Colonic mucosa (tissue), 4 donors: ENCODE data around the gene CEP192. TPM values are rescaled to one million over a fixed set of nuclear protein-coding genes. Genes with fewer than 3 reads are reported as not detected.

Source experiments
- DNase-seq: peaks from one replicate; pipeline ENCODE4 v3.0.0-alpha.2; 2020
- H3K27ac ChIP-seq: fragments of 200-600 bp; one replicate; pipeline ENCODE4 v1.8.0; 2021
- H3K27me3 ChIP-seq: fragments of 200-600 bp; one replicate; pipeline ENCODE4 v1.8.0; 2021
- H3K36me3 ChIP-seq: fragments of 200-600 bp; one replicate; pipeline ENCODE4 v1.8.0; 2021
- H3K4me1 ChIP-seq: fragments of 200-600 bp; one replicate; pipeline ENCODE4 v1.8.0; 2021; ENCODE audit warnings: mild to moderate bottlenecking
- H3K4me3 ChIP-seq: fragments of 200-600 bp; one replicate; pipeline ENCODE4 v1.8.0; 2021
- H3K9ac ChIP-seq, 2 donors: one replicate each; pipeline ENCODE4 v1.7.0; 2013; ENCODE audit warnings: control low read depth in 2 of 2, low read depth in 2 of 2, low read length in 2 of 2
- H3K9me3 ChIP-seq: fragments of 200-600 bp; one replicate; pipeline ENCODE4 v1.8.0; 2021
- CTCF ChIP-seq: fragments of 200-600 bp; IDR thresholded peaks from one replicate; pipeline ENCODE4 v1.8.0; 2022; ENCODE audit warnings: antibody characterized with exemption, mild to moderate bottlenecking
- intact Hi-C: fragments of 100-400 bp; cut with DNase I; formaldehyde crosslinking; loops from one replicate; pipeline ENCODE4 v1.14.1; 2022
- total RNA-seq, 2 donors: library from RNA; stranded (reverse); fragmentation: NEBNext Ultra II Directional in 1 of 2; extraction: Animal tissue kit (Norgen Biotek cat#: 25700) in 1 of 2; gene quantifications; one replicate each; pipeline ENCODE4 v1.2.1, GENCODE V29; 2021
- donor health status: healthy.
- donor health status: DM: no; HTN: no; CAD: no.
- donor health status: DM: no; HTN: no; CAD: no.

CEP192 gene
- total RNA-seq, 2 donors from 2014 or later: 23.7 to 26.9 TPM

GRCh38 chr18:13101659-13102197 lies 110.6 kb downstream of the CEP192 start:
- no peak for DNase-seq
- no peak for TF ChIP-seq CTCF
- Histone ChIP-seq H3K9me3 (no peaks in the 10 kb centered on the region), H3K4me1 (no peaks in the 10 kb centered on the region), H3K4me3 (no peak overlapping the region), H3K27ac (no peak overlapping the region), H3K27me3 (no peaks in the 10 kb centered on the region), H3K9ac (no peak overlapping the region), H3K36me3 (no peaks in the 10 kb centered on the region)
- intact Hi-C loops: no loop called here

- H3K27ac ChIP-seq: no peak overlapping the region
- H3K4me3 ChIP-seq: no peak overlapping the region
- TF ChIP-seq CTCF: no peak
- no peaks in the 10 kb centered on the region for H3K27me3 ChIP-seq
- H3K36me3 ChIP-seq: no peaks in the 10 kb centered on the region
- intact Hi-C loops: no loop called here
- DNase-seq: no peak
- no peaks in the 10 kb centered on the region for H3K9me3 ChIP-seq
- no peaks in the 10 kb centered on the region for H3K4me1 ChIP-seq
- H3K9ac ChIP-seq: no peak overlapping the region
These were observed 112.2 kb downstream of the CEP192 start for GRCh38 chr18:13103366-13103765.

GRCh38 chr18:13105059-13105458 lies 113.9 kb downstream of the CEP192 start:
- intact Hi-C loops: no loop called here
- no peaks in the 10 kb centered on the region for H3K9me3 ChIP-seq
- H3K36me3 ChIP-seq: no peaks in the 10 kb centered on the region

GRCh38 chr18:13107074-13107473 lies 115.9 kb downstream of the CEP192 start:
- intact Hi-C loops: no loop called here
- Histone ChIP-seq H3K4me3 (no peak overlapping the region), H3K27ac (no peak overlapping the region), H3K4me1 (no peaks in the 10 kb centered on the region), H3K9me3 (no peaks in the 10 kb centered on the region), H3K27me3 (no peaks in the 10 kb centered on the region), H3K9ac (no peak overlapping the region), H3K36me3 (no peaks in the 10 kb centered on the region)
- no peak for DNase-seq
- TF ChIP-seq CTCF: no peak

More at GRCh38 chr18:13105059-13105458, 113.9 kb downstream of the CEP192 start:
- no peak overlapping the region for H3K9ac ChIP-seq
- no peak for DNase-seq
- no peak overlapping the region for H3K4me3 ChIP-seq
- TF ChIP-seq CTCF: no peak
- no peaks in the 10 kb centered on the region for H3K4me1 ChIP-seq
- H3K27ac ChIP-seq: no peak overlapping the region
- no peaks in the 10 kb centered on the region for H3K27me3 ChIP-seq

- H3K36me3 ChIP-seq: no peaks in the 10 kb centered on the region
- H3K4me1 ChIP-seq: no peaks in the 10 kb centered on the region
- intact Hi-C loops: no loop called here
- H3K27ac ChIP-seq: no peak overlapping the region
- DNase-seq: no peak
- H3K9me3 ChIP-seq: no peaks in the 10 kb centered on the region
- H3K4me3 ChIP-seq: no peak overlapping the region
- no peak overlapping the region for H3K9ac ChIP-seq
- TF ChIP-seq CTCF: no peak
- H3K27me3 ChIP-seq: no peaks in the 10 kb centered on the region
These were observed 117.2 kb downstream of the CEP192 start for GRCh38 chr18:13108330-13108729.
